GM19467 (cell line): ENCODE data around the gene MSL2.
"Not testable (repeated sequence)": the region's sequence is repeated elsewhere in the genome, so short reads cannot be mapped to it uniquely, and the experiment has no call there.

Experiments used
- ATAC-seq: cut with Tn5 transposase; IDR thresholded peaks from one replicate; pipeline ENCODE4 v1.9.1; 2021; ENCODE audit warnings: mild to moderate bottlenecking, moderate library complexity; ENCODE audit not compliant: unreplicated experiment

The MSL2 gene, protein sequence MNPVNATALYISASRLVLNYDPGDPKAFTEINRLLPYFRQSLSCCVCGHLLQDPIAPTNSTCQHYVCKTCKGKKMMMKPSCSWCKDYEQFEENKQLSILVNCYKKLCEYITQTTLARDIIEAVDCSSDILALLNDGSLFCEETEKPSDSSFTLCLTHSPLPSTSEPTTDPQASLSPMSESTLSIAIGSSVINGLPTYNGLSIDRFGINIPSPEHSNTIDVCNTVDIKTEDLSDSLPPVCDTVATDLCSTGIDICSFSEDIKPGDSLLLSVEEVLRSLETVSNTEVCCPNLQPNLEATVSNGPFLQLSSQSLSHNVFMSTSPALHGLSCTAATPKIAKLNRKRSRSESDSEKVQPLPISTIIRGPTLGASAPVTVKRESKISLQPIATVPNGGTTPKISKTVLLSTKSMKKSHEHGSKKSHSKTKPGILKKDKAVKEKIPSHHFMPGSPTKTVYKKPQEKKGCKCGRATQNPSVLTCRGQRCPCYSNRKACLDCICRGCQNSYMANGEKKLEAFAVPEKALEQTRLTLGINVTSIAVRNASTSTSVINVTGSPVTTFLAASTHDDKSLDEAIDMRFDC

DNA sequence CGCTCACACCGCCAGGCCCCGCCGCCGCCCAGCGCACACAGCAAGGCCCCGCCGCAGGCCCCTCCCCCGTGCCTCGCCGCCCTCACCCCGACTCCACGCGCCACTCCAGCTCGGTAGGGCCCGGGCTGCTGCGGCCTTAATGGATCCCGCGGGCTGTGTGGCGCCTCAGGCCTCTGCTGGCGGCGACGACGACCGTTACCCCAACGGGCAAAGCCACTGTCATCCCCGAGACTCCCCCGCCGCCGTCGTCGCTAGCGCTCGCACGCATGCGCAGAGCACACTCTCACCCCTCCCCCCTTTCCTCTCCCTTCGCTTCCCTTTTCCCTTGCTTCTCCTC, at the start of gene MSL2:
TSS of gene MSL2 (minus strand) at position 272 of the 337 bp plus-strand sequence. CDS start 1,222 bp downstream, outside the sequence.
- no peak for ATAC-seq

DNA sequence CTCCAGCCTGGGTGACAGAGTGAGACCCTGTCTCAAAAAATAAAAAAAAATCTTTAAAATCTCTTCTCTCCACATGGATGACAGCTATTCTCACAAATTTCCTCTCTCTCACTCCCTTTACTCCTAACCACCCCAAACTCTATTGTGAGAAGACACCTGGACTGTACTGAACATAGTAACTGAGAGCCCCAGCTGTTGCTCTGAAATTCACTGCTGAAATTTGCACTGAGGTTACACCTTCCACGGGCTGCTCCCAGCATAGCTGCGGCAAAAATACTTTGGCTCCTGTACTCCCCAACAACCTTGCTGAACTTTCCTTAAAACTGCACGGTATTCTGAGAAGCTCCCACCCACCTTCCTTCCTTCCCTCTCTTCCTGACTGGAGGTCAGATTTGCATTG, 49.6 kb upstream of the MSL2 start:
- no peak for ATAC-seq

DNA sequence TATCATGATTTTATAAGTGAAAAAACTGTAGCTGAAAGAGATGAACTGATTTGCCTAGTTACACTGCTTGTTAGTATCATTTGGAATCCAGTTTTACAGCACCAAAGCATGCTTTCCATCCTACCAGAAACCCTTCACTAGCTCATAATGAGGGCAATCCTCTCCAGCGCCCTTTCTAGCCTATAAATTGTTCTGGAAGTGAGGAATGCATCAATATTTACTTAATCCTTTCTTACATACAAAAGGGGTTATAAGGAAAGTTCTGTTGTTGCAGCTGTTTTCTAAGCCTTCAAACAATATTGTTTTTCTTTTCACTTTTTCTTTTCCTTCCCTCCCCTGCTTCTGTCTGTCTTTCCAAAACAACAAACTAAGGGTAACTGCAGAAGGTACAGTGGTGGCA, 43.0 kb upstream of the MSL2 start:
- ATAC-seq = no peak

DNA sequence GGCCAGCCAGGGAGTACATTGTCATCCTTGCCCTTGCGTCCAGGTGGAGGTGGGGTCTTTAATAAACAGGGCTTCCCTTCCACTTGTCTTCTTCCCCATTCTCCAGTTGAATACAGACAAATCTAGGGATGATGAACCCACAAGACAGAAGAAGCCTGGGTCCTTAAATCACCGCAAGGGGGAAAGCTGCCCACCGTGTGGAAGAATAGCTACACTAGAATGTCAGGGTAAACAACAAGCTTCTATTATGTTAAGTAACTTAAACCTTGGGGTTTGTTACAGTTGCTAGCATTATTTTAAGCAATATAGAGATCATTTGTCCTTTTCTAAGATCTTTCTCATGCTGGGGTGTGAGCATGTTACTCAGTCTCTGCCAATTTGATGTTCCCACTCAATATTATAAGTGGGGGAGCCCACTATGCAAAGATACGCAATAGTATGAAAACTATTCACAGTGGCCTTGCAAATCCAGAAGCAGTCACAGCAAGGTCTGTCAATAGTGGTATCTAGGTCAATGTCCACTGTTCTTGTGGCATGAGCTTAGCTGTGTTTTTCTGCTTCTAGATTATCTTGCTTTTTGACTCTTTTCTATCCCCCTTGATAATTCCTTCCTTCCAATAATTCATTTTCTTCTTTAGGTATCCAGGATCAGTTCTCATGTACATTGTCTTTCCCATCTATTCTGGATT, 42.0 kb upstream of the MSL2 start:
- ATAC-seq = no peak

DNA sequence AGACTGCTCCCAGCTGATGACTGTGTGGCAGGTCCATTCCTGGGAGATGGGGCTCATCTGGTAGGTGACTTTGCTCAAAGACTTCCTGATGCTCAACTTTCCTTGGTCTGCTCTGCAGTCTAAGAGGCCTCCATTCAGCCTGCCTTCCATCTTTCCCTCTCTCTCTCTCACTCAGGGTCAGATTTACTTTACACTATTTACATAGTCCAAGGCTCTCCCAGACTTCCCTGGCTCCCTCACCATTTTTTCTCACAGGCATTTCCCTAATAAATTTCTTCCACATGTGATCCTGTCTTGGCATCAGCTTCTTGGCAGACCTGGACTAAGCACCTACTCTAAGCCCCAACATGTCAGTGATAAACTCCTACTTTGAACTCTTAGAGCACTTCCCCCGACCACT, 41.0 kb upstream of the MSL2 start:
- ATAC-seq = no peak

DNA sequence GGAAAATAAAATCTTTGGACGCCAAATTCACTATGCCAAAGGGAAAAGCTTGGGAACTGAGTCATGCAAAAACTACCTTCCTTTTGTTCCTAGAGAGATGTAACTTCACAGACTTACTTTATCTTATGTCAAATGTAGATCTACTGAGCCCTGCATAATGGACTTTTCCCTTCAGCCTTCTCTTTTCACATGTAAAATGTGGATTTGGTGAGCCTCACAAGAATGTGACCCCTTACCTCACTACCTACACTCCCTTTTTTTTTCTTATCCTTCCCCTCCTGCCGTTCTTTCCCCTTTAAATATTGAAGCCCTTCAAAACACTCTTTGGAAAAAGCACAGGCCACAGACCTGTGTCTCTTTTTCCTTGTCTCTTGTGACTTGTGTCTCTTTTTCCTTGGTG, 40.0 kb upstream of the MSL2 start:
- no peak for ATAC-seq

DNA sequence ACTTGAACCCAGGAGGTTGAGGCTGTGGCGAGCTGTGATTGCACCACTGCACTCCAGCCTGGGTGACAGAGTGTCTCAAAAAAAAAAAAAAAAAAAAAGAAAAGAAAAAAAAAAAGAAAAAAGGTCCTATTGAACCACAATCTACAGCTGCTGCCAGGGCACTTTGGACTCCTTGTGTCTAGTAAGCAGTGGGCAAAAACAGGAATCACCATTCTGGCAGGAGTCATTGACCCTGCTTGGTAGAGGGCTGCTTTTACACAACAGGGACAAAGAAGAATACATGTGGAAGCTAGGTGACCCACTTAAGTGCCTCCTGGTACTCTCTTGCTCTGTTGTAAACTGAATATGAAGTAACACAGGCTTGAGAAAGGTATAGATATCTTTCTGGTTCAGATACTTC, 39.4 kb upstream of the MSL2 start:
- ATAC-seq = no peak

DNA sequence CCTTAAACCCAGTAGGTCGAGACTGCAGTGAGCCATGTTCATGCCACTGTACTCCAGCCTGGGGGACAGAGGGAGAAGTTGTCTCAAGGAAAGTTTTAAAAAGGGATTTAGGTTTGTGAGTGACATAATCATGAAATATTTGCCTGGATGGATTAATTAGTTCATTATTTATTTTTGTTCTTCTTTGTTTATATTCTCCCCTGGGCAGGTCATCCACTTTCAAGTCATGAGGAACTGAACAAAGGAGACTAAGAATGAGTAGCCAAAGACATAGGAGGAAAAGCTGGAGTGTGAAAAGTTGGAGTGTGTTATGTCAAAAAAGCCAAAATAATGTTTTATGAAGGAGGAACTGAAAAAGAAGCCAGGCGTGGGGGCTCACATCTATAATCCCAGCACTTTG, 36.3 kb upstream of the MSL2 start:
- ATAC-seq = no peak

DNA sequence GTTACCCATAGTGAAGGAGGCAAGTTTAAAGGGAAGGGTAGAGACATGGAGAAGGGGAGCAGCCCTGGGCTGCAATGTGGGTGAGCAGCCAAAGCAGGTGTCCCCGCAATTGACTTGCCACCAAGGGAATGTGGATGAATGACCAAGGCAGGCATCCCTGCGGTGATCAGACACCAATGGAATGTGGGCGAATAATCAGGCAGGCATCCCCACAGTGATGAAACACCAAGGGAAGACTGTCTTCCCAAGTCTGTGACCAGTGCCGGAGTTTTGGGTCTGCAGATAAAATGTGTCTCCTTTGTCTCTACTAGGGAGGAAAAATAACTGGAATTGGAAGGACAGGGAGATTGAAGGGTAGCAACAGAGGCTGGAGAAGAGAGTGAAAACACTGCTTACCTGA, 26.6 kb upstream of the MSL2 start:
- not testable (repeated sequence) for ATAC-seq

DNA sequence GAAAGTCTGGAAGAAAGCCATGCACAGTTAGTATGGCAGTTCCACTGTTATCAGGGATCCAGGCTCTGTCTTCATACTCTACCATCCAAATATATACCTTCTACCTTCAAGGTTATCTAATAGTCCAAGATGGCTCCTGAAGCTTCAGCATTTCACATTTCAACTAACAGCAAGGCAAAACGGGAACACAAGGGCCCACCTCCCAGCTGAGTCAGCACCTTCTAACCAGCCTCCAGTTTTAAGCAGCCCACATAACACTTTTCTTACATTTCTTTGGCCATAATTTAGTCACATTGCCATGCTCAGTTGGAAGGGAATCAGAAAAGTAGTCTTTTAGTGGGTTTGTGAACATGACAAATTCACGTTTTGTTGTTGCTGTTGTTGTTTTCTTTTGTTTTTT, 15.4 kb upstream of the MSL2 start:
- no peak for ATAC-seq

DNA sequence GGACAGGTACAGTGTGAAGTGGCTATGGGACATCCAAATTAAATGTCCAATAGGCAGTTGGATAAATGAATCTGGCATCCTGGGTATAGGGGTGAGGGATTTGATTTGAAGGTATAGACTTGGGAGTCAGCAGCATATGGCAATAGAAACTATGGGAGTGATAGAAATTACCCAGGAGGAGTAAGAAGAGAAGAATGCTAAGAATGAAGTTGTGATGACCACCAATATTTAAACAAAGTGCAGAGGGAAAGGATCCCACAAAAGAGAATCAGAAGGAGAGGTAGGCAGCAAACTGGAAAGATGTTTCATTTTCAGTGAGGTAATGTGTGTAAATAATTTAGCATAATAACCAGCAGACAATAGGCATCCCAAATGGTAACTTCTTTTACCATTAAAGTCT, 13.8 kb upstream of the MSL2 start:
- no peak for ATAC-seq

DNA sequence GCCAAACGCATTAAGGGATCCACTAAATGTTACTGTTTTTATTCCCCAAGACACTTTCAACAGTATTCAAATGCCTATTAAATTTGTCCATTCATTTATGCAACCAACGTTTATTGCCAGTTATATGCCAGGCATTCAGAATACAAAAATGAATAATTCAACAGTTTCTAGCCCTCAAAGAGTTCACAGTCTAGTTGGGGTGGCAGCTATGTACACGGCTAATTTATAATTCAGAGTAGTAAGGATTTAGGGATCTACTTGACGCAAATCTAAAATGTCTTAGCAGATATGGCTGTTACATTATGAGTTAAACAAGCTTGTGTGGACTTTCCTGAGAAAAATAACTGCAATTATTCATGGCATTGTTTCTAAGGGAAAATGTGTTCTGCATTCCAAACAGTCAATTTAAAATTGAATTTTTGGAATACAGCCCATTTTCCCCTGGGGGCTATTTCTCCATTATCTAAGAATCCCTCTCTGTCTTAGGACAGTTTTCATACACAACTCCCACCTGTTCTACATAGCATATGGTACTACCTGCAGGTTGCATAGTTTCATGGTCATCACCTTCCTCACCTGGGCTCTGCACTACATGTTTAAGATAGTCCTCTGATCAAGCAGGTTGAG, 11.5 kb upstream of the MSL2 start:
- ATAC-seq = no peak

DNA sequence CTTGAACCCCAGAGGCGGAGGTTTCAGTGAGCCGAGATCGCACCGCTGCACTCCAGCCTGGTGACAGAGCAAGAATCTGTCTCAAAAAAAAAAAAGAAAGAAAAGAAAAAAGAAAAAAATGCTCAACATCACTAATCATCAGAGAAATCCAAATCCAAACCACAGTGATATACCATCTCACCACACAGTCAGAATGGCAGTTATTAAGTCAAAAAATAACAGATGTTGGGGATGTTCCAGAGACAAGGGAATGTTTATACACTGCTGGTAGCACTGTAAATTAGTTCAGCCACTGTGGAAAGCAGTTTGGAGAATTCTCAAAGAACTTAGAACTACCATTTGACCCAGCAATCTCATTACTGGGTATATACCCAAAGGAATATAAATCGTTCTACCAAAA, 3.1 kb upstream of the MSL2 start:
- ATAC-seq = not testable (repeated sequence)

DNA sequence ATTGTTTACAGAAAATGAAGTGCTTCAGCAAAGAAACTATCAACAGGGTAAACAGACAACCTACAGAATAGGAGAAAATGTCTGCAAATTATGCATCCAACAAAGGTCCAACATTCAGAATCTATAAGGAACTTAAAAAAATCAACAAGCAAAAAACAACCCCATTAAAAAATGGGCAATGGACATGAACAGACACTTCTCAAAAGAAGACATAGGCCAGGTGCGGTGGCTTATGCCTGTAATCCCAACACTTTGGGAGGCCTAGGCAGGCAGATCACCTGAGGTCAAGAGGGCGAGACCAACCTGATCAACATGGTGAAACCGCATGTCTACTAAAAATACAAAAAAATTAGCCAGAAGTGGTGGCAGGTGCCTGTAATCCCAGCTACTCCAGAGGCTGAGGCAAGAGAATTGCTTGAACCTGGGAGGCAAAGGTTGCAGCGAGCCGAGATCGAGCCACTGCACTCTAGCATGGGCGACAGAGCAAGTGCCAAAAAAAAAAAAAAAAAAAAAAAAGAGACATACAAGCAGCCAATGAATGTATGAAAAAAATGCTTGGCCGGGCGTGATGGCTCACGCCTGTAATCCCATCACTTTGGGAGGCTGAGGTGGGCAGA, 2.4 kb upstream of the MSL2 start:
- ATAC-seq = not testable (repeated sequence)

DNA sequence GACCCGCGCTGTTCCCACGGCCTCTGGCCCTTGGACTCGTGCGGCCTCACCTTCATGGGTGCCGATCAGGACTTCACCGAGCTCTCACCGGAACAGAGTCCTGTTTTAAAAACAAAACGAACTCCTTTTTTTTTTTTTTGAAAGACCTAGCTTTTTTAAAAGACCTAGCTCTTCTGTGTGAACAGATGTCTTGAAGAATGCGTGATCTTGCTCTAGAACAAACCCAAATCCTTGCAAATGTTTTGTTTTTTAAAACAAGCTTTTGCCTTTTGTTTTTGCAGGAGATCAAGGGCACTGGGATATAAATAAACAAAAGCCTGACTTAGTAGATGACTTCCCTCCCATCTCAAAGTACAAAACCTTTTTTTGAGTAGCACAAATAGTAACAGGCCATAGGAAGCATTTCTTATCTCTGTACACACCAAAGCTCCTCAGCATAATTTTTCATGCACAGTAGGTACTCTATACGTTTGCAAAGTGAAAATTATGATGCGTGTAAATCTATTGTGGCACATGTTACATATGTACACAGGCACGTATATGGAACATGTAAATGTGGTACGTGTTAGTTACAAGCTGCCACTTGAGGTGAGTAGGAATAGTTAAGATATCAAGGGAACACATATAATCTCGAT, 1.1 kb upstream of the MSL2 start:
- no peak for ATAC-seq

DNA sequence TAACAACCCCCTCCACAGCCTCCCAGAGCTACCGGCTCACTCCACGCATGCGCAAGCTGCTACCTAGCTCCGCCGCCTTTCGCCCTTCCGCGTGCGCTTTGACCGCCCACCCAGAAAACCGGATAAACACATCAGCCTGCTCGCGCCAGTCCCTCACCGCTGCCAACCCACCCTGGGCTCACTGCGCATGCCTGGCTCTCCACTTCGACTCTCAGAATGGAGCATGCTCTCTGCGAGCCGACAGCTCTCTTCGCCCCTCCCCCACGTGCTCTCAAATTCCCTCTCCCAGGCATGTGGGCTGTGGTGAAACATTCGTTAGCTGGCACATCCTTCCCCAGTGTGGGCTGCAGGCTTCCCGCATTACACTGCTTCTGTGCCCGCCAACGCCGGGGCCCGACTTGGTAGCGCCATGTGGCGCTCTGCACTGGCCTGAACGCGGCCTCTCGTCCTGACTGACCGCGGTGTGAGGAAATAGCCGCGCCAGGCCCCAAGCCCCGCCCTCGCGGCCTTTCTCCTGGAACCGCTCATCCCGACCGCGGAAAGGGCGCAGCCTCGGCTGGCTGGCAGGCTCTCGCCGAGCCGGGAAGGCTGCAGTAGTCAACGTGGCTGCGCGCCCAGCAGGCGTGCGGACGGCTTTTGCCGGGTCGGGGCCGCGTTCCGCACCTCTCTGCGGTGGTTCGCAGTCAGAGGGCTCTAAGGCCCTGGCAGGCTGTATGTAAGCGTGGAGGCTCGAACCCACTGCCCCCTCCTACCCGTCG, 445 bp upstream of the MSL2 start:
- peak; percentile 62 for ATAC-seq

DNA sequence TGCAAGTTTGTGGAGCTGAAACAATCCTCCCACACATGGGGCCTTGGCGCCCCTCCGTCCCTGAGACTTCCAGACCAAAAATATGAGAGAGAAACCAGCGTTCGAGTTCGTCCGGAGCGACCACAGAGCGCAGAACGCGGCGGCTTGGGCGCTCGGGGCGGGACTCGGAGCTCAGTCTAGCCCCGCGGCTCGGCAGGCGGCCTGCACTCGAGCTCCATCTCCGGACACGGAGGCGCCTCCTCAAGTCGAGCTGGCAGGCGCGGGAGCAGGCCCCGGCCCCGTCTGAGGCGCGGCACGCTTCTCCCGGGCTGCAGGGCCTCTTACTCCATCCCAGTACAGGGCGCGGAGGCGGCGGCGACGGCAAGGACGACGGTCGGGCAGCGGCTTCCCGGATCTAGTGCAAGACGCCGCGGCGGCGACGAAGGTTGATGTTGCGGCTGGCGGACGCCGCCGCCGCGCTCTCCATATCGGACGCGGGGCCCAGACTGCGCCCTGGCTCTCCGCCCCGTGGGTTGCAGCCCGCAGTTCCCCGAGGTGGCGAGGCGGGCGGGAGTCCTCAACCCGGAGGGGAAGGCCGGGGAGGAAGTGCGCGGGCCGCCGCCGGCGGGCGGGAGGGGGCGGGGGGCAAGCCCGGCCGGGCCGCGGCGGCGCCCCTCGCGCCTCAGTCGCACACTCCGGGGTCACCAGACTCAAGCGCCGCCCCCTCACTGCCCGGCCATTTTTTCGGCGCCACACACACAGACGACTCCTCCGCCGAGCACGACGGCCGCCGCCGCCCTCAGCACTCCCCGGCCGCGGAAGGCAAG, 674 bp downstream of the MSL2 start:
- peak; percentile 37 for ATAC-seq

DNA sequence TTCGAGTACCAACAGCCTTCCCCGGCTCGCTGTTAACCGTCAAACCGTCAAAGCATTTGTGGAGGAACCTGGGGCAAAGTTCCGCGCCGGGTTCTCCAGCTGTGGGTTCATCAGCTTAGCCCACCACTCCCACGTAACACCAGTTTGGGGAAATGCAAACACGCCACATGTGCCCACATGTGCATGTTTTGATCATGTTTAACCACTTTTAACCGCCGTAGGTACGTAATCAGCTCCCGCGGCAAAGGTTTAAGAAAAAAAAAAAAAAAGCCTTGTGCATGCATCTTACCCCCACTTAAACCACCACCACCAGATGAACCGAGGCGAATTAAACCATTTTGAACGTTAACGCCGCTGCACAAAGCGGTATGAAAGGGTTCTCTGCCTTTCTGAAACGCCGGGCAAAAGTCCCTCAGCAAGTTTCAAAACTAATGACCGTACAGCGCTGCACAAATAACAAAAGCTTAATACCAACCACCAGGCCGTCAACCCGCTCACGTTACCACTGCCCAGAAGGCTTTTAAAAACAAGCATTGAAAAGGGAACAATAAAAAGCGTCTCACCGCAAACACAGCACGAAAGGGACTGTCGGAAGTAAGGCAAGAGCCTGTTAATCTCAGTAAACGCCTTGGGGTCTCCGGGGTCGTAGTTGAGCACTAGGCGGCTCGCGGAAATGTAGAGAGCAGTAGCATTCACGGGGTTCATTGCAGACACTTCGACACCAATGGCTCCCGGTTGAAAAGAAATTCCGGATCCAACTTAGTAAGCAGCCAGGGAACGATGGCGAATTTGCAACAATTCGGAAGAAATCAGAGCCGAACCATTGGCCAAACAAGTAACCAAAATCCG, 1.5 kb downstream of the MSL2 start:
- ATAC-seq = no peak
